Astrocyte (in vitro differentiated cells and primary cell): ENCODE results near the gene PALM2AKAP2.

Experiments used
- CTCF ChIP-seq: IDR thresholded peaks from 2 replicates; pipeline ENCODE4 v1.5.1; 2011; ENCODE audit warnings: low read depth, mild to moderate bottlenecking, inconsistent platforms, low read length, moderate library complexity; ENCODE audit not compliant: insufficient read depth
- EZH2 ChIP-seq: IDR thresholded peaks from 2 replicates; pipeline ENCODE4 v1.6.1; 2012; ENCODE audit warnings: mild to moderate bottlenecking, low read length, inconsistent platforms; ENCODE audit not compliant: insufficient read depth

- TF ChIP-seq CTCF (peak; percentile 83), EZH2 (no peak)
Measured at GRCh38 chr9:109817846-109818472, 38.0 kb downstream of the PALM2AKAP2 start.
